Endodermal cell (in vitro differentiated cells): ENCODE measurements around the gene HABP2. TPM values are rescaled to one million over a fixed set of nuclear protein-coding genes. Genes with fewer than 3 reads are reported as not detected.

ENCODE experiments used
- DNase-seq: peaks from one replicate; pipeline ENCODE4 v3.0.0-alpha.2; 2017
- H3K27ac ChIP-seq: 2 replicates; pipeline ENCODE4 v1.5.1; 2013; ENCODE audit warnings: mild to moderate bottlenecking, low read depth, low read length, moderate library complexity
- H3K27me3 ChIP-seq: 2 replicates; pipeline ENCODE4 v1.6.1; 2013; ENCODE audit warnings: mild to moderate bottlenecking, low read length, moderate library complexity; ENCODE audit not compliant: insufficient read depth, control insufficient read depth, poor library complexity, severe bottlenecking
- H3K36me3 ChIP-seq: 2 replicates; pipeline ENCODE4 v1.7.0; 2013; ENCODE audit warnings: mild to moderate bottlenecking, low read length, moderate library complexity; ENCODE audit not compliant: control insufficient read depth, insufficient read depth
- H3K4me1 ChIP-seq: one replicate; pipeline ENCODE4 v1.7.0; 2013; ENCODE audit warnings: low read length; ENCODE audit not compliant: control insufficient read depth, insufficient read depth
- H3K4me3 ChIP-seq: 2 replicates; pipeline ENCODE4 v1.5.1; 2013; ENCODE audit warnings: mild to moderate bottlenecking, low read length, moderate library complexity
- H3K9ac ChIP-seq: 2 replicates; pipeline ENCODE4 v1.6.1; 2013; ENCODE audit warnings: mild to moderate bottlenecking, low read length, moderate library complexity; ENCODE audit not compliant: poor library complexity, severe bottlenecking; ENCODE audit errors: extremely low read depth
- H3K9me3 ChIP-seq: 2 replicates; pipeline ENCODE4 v1.6.1; 2013; ENCODE audit warnings: mild to moderate bottlenecking, low read length, moderate library complexity; ENCODE audit not compliant: control insufficient read depth
- H3K27ac Mint-ChIP-seq: 2 replicates; pipeline ENCODE4 v1.8.0; 2020; ENCODE audit warnings: mixed read lengths
- H3K27me3 Mint-ChIP-seq: 2 replicates; pipeline ENCODE4 v1.8.0; 2021; ENCODE audit warnings: mild to moderate bottlenecking, mixed read lengths; ENCODE audit not compliant: insufficient read depth
- H3K36me3 Mint-ChIP-seq: 2 replicates; pipeline ENCODE4 v1.8.0; 2020; ENCODE audit warnings: low read depth, mixed read lengths
- H3K4me1 Mint-ChIP-seq: 2 replicates; pipeline ENCODE4 v1.8.0; 2020; ENCODE audit warnings: mixed read lengths
- H3K4me3 Mint-ChIP-seq: 2 replicates; pipeline ENCODE4 v1.8.0; 2020; ENCODE audit warnings: mild to moderate bottlenecking, moderate library complexity, mixed read lengths
- H3K9me3 Mint-ChIP-seq: 2 replicates; pipeline ENCODE4 v1.8.0; 2020; ENCODE audit warnings: mild to moderate bottlenecking, mixed read lengths
- WGBS, 2 experiments: methylation state at CpG; one replicate each; pipeline versions ENCODE4 v1.1.5 to v1.1.7; 2013; ENCODE audit warnings: missing lambda C conversion rate in 2 of 2, mixed read lengths in 1 of 2; ENCODE audit not compliant: insufficient coverage in 1 of 2, insufficient read length in 1 of 2; 5-methylcytosine and 5-hydroxymethylcytosine counted together
- total RNA-seq, 2 donors: library from RNA; stranded (reverse); fragmentation: NEBNext Ultra II Directional in 1 of 2; extraction: Animal tissue kit (Norgen Biotek cat#: 25700) in 1 of 2; gene quantifications; 2 replicates in 1 of 2; 3 replicates in 1 of 2; pipeline ENCODE4 v1.2.1, GENCODE V29; 2021
- TF ChIP-seq, protein P1 (sequence below): fragments of 200-600 bp; sonication (generic); conservative IDR thresholded peaks from 2 replicates; pipeline ENCODE4 v1.5.0; 2021; ENCODE audit warnings: antibody characterized with exemption, mild to moderate bottlenecking

Gene HABP2
- total RNA-seq, 2 donors from 2014 or later, result 0.71 to 1.6 TPM

DNA sequence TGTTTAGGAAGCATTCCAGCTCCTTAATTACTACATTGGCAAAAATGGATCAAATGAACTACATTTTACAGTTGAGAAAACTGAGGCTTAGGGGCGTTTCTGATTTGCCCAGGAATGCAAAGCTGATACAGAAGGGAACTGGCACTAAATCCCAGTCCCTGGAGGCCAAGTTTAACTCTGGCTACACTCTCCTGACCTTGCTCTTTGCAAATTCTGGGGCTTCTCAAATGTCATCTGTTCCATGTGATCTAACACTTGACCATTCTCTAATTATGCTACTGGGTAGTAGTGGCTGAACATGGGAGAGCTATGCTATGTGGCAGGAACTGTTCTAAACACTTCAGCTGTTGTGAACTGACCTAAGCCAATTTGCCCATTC is 11.3 kb upstream of the HABP2 start:
- TF ChIP-seq, protein P1, sequence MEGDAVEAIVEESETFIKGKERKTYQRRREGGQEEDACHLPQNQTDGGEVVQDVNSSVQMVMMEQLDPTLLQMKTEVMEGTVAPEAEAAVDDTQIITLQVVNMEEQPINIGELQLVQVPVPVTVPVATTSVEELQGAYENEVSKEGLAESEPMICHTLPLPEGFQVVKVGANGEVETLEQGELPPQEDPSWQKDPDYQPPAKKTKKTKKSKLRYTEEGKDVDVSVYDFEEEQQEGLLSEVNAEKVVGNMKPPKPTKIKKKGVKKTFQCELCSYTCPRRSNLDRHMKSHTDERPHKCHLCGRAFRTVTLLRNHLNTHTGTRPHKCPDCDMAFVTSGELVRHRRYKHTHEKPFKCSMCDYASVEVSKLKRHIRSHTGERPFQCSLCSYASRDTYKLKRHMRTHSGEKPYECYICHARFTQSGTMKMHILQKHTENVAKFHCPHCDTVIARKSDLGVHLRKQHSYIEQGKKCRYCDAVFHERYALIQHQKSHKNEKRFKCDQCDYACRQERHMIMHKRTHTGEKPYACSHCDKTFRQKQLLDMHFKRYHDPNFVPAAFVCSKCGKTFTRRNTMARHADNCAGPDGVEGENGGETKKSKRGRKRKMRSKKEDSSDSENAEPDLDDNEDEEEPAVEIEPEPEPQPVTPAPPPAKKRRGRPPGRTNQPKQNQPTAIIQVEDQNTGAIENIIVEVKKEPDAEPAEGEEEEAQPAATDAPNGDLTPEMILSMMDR, result no peak
- no peak overlapping the region for H3K4me3 ChIP-seq
- H3K9me3 Mint-ChIP-seq, result no peaks in the 10 kb centered on the region
- H3K9me3 ChIP-seq, result no peaks in the 10 kb centered on the region
- no peaks in the 10 kb centered on the region for H3K36me3 ChIP-seq
- no peak overlapping the region for H3K27ac ChIP-seq
- DNase-seq, result no peak
- peaks cover 5% of the 10 kb centered on the region for H3K4me1 ChIP-seq
- H3K27me3 Mint-ChIP-seq, result no peaks in the 10 kb centered on the region
- H3K4me3 Mint-ChIP-seq, result no peak overlapping the region
- no peaks in the 10 kb centered on the region for H3K27me3 ChIP-seq
- no peak overlapping the region for H3K9ac ChIP-seq
- H3K36me3 Mint-ChIP-seq, result no peaks in the 10 kb centered on the region
- H3K4me1 Mint-ChIP-seq, result peaks cover 32% of the 10 kb centered on the region
- no peak overlapping the region for H3K27ac Mint-ChIP-seq
- 91 to 98% methylated on average over 1 of the region's 1 CpG for WGBS, 2 experiments

DNA sequence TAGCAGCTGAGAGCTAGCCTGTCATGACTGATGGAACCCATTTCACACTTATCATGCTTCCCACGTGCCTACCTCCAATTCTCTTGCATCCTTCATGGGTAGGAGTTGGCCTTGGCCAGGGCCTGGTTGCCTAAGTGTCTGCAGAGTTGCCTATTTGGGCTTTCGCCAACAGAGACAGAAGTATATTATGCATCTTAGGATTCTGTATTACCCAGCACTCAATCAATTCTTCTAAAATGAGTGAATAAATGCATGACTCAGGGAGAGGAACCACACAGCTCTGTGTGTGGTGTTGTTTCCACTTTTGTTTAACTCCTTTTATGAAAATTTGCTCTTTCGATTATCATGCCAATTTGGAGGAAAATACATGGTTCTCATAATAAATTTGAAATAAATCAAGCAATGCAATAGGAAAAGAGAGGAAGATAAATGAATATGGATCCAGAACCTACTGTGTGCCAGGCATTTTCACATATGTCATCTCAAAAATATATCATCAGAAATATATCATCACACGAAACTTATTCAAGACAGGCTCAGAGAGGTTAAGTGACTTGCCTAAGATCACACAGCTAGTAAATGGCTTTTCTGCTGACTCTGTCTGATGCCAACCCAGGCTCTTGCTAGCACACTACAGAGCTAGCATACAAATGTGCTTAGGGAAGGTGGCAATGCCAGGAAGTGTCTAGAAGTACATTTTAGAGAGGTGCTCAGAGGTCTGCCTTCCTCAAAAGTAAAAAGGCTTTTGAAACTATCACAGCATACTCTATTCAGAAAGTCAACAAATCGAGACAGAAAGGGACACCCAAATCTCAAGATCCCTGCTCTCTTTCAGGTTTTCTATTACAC is 9.5 kb upstream of the HABP2 start:
- Mint-ChIP-seq H3K4me3 (no peak overlapping the region), H3K4me1 (peaks cover 27% of the 10 kb centered on the region), H3K27me3 (no peaks in the 10 kb centered on the region), H3K36me3 (no peaks in the 10 kb centered on the region), H3K9me3 (no peaks in the 10 kb centered on the region), H3K27ac (no peak overlapping the region)
- H3K4me3 ChIP-seq, result no peak overlapping the region
- no peak overlapping the region for H3K27ac ChIP-seq
- no peak overlapping the region for H3K9ac ChIP-seq
- no peaks in the 10 kb centered on the region for H3K9me3 ChIP-seq
- no peaks in the 10 kb centered on the region for H3K36me3 ChIP-seq
- H3K27me3 ChIP-seq, result no peaks in the 10 kb centered on the region
- H3K4me1 ChIP-seq, result peaks cover 5% of the 10 kb centered on the region
- DNase-seq, result no peak
- TF ChIP-seq, protein P1, result no peak
- 86 to 95% methylated on average over 2 to 5 of the region's 5 CpGs for WGBS, 2 experiments

DNA sequence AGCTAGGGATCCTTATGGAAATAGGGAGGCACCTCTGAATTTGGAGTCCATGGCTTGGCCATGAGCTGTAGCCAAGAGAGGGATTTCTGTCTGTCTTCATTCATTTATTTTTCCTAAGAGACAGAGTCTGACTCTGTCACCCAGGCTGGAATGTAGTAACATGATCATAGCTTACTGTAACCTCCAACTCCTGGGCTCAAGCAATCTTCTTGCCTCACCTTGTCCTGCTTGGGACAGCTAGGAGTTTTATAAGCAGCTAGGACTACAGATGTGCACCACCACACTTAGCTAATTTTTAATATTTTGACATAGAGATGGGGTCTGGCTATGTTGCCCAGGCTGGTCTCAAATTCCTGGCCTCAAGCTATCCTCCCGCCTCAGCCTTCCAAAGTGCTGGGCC is 8.5 kb upstream of the HABP2 start:
- Mint-ChIP-seq H3K4me3 (no peak overlapping the region), H3K9me3 (no peaks in the 10 kb centered on the region), H3K36me3 (no peaks in the 10 kb centered on the region), H3K4me1 (peaks cover 23% of the 10 kb centered on the region), H3K27me3 (peaks cover 3% of the 10 kb centered on the region), H3K27ac (no peak overlapping the region)
- no peak overlapping the region for H3K27ac ChIP-seq
- no peaks in the 10 kb centered on the region for H3K9me3 ChIP-seq
- TF ChIP-seq, protein P1, result no peak
- WGBS, 2 experiments, result 86 to 94% methylated on average over 1 of the region's 1 CpG
- no peak for DNase-seq
- no peak overlapping the region for H3K9ac ChIP-seq
- no peaks in the 10 kb centered on the region for H3K27me3 ChIP-seq
- no peak overlapping the region for H3K4me3 ChIP-seq
- peaks cover 4% of the 10 kb centered on the region for H3K4me1 ChIP-seq
- no peaks in the 10 kb centered on the region for H3K36me3 ChIP-seq
